Tibial nerve (tissue), 4 donors: ENCODE measurements around the gene LRRC25. TPM values are rescaled to one million over a fixed set of nuclear protein-coding genes. Genes with fewer than 3 reads are reported as not detected.

Source experiments
- DNase-seq, 2 donors: peaks; one replicate each; pipeline ENCODE4 v3.0.0-alpha.2; 2019; ENCODE audit warnings: low spot score in 2 of 2
- H3K27ac ChIP-seq, 4 donors: fragments of 200-600 bp; sonication (generic) in 3 of 4; one replicate each; pipeline ENCODE4 v1.5.1; 2017 to 2019; ENCODE audit warnings: mild to moderate bottlenecking in 1 of 4
- H3K27me3 ChIP-seq, 2 donors: fragments of 200-600 bp; sonication (generic) in 1 of 2; one replicate each; pipeline versions ENCODE4 v1.5.1 to v1.6.0; 2017 to 2019
- H3K36me3 ChIP-seq, 3 donors: fragments of 200-600 bp; sonication (generic); one replicate each; pipeline ENCODE4 v1.5.1; 2018 to 2019
- H3K4me1 ChIP-seq, 4 donors: fragments of 200-600 bp; sonication (generic) in 3 of 4; one replicate each; pipeline ENCODE4 v1.5.1; 2017 to 2019
- H3K4me3 ChIP-seq, 4 donors: fragments of 200-600 bp; sonication (generic) in 3 of 4; one replicate each; pipeline ENCODE4 v1.5.1; 2017 to 2019; ENCODE audit warnings: mild to moderate bottlenecking in 1 of 4, moderate library complexity in 1 of 4
- H3K9me3 ChIP-seq, 4 donors: fragments of 200-600 bp; sonication (generic) in 3 of 4; one replicate each; pipeline ENCODE4 v1.5.1; 2017 to 2019
- EP300 ChIP-seq, 2 donors: sonication (generic); formaldehyde crosslinking; IDR thresholded peaks; one replicate each; pipeline ENCODE4 v1.6.1; 2017; ENCODE audit warnings: antibody characterized with exemption in 2 of 2, mild to moderate bottlenecking in 1 of 2
- POLR2A ChIP-seq, 2 donors: fragments of 450-650 bp; IDR thresholded peaks; one replicate each; pipeline ENCODE4 v1.6.1; 2017; ENCODE audit warnings: antibody characterized with exemption in 2 of 2, mild to moderate bottlenecking in 2 of 2, moderate library complexity in 2 of 2
- WGBS, 2 donors: methylation state at CpG; one replicate each; pipeline ENCODE4 v1.1.5; 2018; 5-methylcytosine and 5-hydroxymethylcytosine counted together
- small RNA-seq: library from RNA; depleted of rRNA; stranded (forward); fragments of <200 nt; gene quantifications from one replicate; pipeline ENCODE3, GENCODE V24; 2016
- total RNA-seq, 4 donors: library from RNA; depleted of rRNA; stranded (reverse); fragments of >200 nt; gene quantifications; one replicate each; pipeline ENCODE4 v1.1.0, GENCODE V29; 2016
- TF ChIP-seq, protein P1 (sequence below), 5 experiments: fragments of 200-600 bp in 3 of 5; fragments of 450-650 bp in 2 of 5; sonication (generic) in 3 of 5; IDR thresholded peaks; one replicate each; pipeline ENCODE4 v1.5.1; 2016 to 2019; ENCODE audit warnings: antibody characterized with exemption in 5 of 5, mild to moderate bottlenecking in 3 of 5, moderate library complexity in 2 of 5

Gene LRRC25
- total RNA-seq, 4 donors from 2014 or later = 9.0 to 13.8 (median 9.8) TPM

DNA sequence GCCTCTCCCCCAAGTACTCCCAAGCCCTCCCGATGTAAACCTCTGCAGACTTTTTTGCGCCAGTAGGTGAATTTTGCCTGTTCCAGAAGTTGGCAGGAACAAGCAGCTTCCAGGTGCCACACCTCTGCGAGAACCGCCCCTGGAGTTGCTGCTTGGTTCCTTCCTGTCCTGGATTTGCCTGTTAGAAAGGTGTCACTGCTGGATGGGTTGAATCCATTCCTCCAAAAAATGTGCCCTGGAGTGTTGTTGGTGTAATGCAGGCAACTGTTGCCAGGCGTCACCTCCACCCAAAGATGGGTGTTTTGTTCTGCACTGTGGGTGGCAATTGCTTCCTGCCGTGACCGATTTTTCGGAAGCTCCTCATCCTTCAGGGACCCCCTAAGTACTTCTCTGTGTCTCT, 51.3 kb downstream of the LRRC25 start:
- Histone ChIP-seq H3K4me3 (no peak overlapping the region), H3K27ac (no peak overlapping the region), H3K4me1 (peaks cover 0 to 29% (median 7%) of the 10 kb centered on the region in 4 donors), H3K9me3 (no peaks in the 10 kb centered on the region), H3K36me3 (peaks cover 0 to 50% (median 0%) of the 10 kb centered on the region in 3 donors), H3K27me3 (no peaks in the 10 kb centered on the region)
- no peak for DNase-seq
- WGBS, 2 donors = 62 to 69% methylated on average over 8 of the region's 8 CpGs
- TF ChIP-seq POLR2A (IDR thresholded peaks at IDR 0.05) (no peak), EP300 (IDR thresholded peaks at IDR 0.05) (no peak)
- TF ChIP-seq, protein P1, sequence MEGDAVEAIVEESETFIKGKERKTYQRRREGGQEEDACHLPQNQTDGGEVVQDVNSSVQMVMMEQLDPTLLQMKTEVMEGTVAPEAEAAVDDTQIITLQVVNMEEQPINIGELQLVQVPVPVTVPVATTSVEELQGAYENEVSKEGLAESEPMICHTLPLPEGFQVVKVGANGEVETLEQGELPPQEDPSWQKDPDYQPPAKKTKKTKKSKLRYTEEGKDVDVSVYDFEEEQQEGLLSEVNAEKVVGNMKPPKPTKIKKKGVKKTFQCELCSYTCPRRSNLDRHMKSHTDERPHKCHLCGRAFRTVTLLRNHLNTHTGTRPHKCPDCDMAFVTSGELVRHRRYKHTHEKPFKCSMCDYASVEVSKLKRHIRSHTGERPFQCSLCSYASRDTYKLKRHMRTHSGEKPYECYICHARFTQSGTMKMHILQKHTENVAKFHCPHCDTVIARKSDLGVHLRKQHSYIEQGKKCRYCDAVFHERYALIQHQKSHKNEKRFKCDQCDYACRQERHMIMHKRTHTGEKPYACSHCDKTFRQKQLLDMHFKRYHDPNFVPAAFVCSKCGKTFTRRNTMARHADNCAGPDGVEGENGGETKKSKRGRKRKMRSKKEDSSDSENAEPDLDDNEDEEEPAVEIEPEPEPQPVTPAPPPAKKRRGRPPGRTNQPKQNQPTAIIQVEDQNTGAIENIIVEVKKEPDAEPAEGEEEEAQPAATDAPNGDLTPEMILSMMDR (IDR thresholded peaks at IDR 0.05) = no peak

DNA sequence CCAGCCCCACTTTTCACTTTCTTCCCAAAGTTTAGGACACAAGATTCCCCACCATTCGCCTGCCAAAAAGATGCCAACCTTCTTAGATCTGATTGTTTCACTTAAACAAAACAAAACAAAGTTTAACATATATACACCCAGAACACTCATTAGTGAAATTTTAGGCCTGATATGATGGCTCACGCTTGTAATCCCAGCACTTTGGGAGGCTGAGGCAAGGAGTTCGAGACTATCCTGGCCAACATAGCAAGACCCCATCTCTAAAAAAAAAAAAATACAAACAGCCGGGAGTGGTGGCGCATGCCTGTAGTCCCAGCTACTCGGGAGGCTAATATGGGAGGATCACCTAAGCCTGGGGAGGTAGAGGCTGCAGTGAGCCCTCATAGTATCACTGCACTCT, 52.1 kb downstream of the LRRC25 start:
- Histone ChIP-seq H3K36me3 (peaks cover 0 to 42% (median 0%) of the 10 kb centered on the region in 3 donors), H3K27ac (no peak overlapping the region), H3K4me1 (peaks cover 0 to 33% (median 7%) of the 10 kb centered on the region in 4 donors), H3K27me3 (no peaks in the 10 kb centered on the region), H3K4me3 (no peak overlapping the region), H3K9me3 (no peaks in the 10 kb centered on the region)
- DNase-seq = no peak
- 92 to 95% methylated on average over 6 of the region's 6 CpGs for WGBS, 2 donors
- TF ChIP-seq, protein P1 (IDR thresholded peaks at IDR 0.05) = no peak
- TF ChIP-seq EP300 (IDR thresholded peaks at IDR 0.05) = no peak
- no peak for TF ChIP-seq POLR2A (IDR thresholded peaks at IDR 0.05)

- H3K9me3 ChIP-seq = no peaks in the 10 kb centered on the region
- H3K27ac ChIP-seq = peak overlapping the region in 3 of 4 donors; percentile 15 to 62 (median 54)
- no peak for DNase-seq
- TF ChIP-seq, protein P1 (IDR thresholded peaks at IDR 0.05) = no peak
- TF ChIP-seq EP300 (IDR thresholded peaks at IDR 0.05) = no peak
- no peak for TF ChIP-seq POLR2A (IDR thresholded peaks at IDR 0.05)
- H3K27me3 ChIP-seq = no peaks in the 10 kb centered on the region
- peaks cover 0 to 39% (median 0%) of the 10 kb centered on the region in 3 donors for H3K36me3 ChIP-seq
- peaks cover 0 to 33% (median 11%) of the 10 kb centered on the region in 4 donors for H3K4me1 ChIP-seq
- H3K4me3 ChIP-seq = no peak overlapping the region
- WGBS, 2 donors = 50 to 52% methylated on average over 13 of the region's 13 CpGs
Measured at GRCh38 chr19:18344582-18344950, 52.9 kb downstream of the LRRC25 start.

- H3K9me3 ChIP-seq = no peaks in the 10 kb centered on the region
- H3K36me3 ChIP-seq = peaks cover 0 to 29% (median 0%) of the 10 kb centered on the region in 3 donors
- TF ChIP-seq POLR2A (IDR thresholded peaks at IDR 0.05) (no peak), EP300 (IDR thresholded peaks at IDR 0.05) (no peak)
- TF ChIP-seq, protein P1 (IDR thresholded peaks at IDR 0.05) = no peak
- H3K4me1 ChIP-seq = peaks cover 0 to 34% (median 12%) of the 10 kb centered on the region in 4 donors
- H3K27me3 ChIP-seq = no peaks in the 10 kb centered on the region
- no peak overlapping the region for H3K4me3 ChIP-seq
- WGBS, 2 donors = 77 to 85% methylated on average over 8 of the region's 8 CpGs
- H3K27ac ChIP-seq = peak overlapping the region in 3 of 4 donors; percentile 26 to 91 (median 86)
- no peak for DNase-seq
Measured at GRCh38 chr19:18342090-18342632, 55.3 kb downstream of the LRRC25 start.

Small RNA genes lying within 50 kb of the gene (small RNA-seq; reads per million reads assigned to genes)
- gene MIR3189 = not detected

Other genes starting within 250 kb of the LRRC25 start
- gene PIK3R2, start 244.5 kb downstream of the LRRC25 start, total RNA-seq = 10 to 100 TPM; 12.2 to 38.1 (median 15.7) TPM
- gene IFI30, start 223.8 kb downstream of the LRRC25 start, total RNA-seq = 100 to 1,000 TPM in 1 of 4 donors, 10 to 100 TPM in 3; 19.0 to 101 (median 29.4) TPM
- 10 to 100 TPM; 11.1 to 19.0 (median 15.5) TPM for gene MPV17L2, start 204.4 kb downstream of the LRRC25 start, total RNA-seq
- 1 to 10 TPM in 3 of 4 donors, not detected in 1; 1.5 to 5.1 (median 3.9) TPM for gene RAB3A, start 193.6 kb downstream of the LRRC25 start, total RNA-seq
- under 1 TPM in 3 of 4 donors, not detected in 1; under 0.01 to 0.60 (median 0.59) TPM for gene PDE4C, start 171.2 kb downstream of the LRRC25 start, total RNA-seq
- gene IQCN, start 123.2 kb downstream of the LRRC25 start, total RNA-seq = 10 to 100 TPM in 2 of 4 donors, 1 to 10 TPM in 2; 2.3 to 11.4 (median 8.2) TPM
- 100 to 1,000 TPM; 309 to 553 (median 486) TPM for gene JUND, start 116.0 kb downstream of the LRRC25 start, total RNA-seq
- 100 to 1,000 TPM in 3 of 4 donors, 10 to 100 TPM in 1; 70.4 to 167 (median 156) TPM for gene LSM4, start 74.5 kb downstream of the LRRC25 start, total RNA-seq
- gene PGPEP1, start 57.0 kb downstream of the LRRC25 start, total RNA-seq = 10 to 100 TPM; 15.9 to 27.9 (median 20.1) TPM
- gene GDF15, start 11.5 kb downstream of the LRRC25 start, total RNA-seq = 10 to 100 TPM in 2 of 4 donors, 1 to 10 TPM in 2; 4.2 to 31.0 (median 13.2) TPM
- 100 to 1,000 TPM in 1 of 4 donors, 10 to 100 TPM in 3; 67.4 to 172 (median 84.2) TPM for gene SSBP4, start 21.8 kb upstream of the LRRC25 start, total RNA-seq
- 10 to 100 TPM; 43.5 to 82.2 (median 52.4) TPM for gene ISYNA1, start 40.5 kb upstream of the LRRC25 start, total RNA-seq
- gene ELL, start 124.4 kb upstream of the LRRC25 start, total RNA-seq = 10 to 100 TPM; 13.8 to 45.9 (median 26.0) TPM
- 100 to 1,000 TPM; 391 to 451 (median 434) TPM for gene FKBP8, start 146.0 kb upstream of the LRRC25 start, total RNA-seq
- 100 to 1,000 TPM; 122 to 298 (median 167) TPM for gene KXD1, start 160.2 kb upstream of the LRRC25 start, total RNA-seq
- gene UBA52, start 174.2 kb upstream of the LRRC25 start, total RNA-seq = 100 to 1,000 TPM; 504 to 826 (median 521) TPM
- gene REX1BD, start 191.2 kb upstream of the LRRC25 start, total RNA-seq = 100 to 1,000 TPM; 186 to 226 (median 210) TPM
- 100 to 1,000 TPM in 1 of 4 donors, 10 to 100 TPM in 3; 27.4 to 115 (median 43.6) TPM for gene CRLF1, start 209.2 kb upstream of the LRRC25 start, total RNA-seq
- 10 to 100 TPM in 1 of 4 donors, 1 to 10 TPM in 2, not detected in 1; 3.1 to 12.6 (median 4.2) TPM for gene TMEM59L, start 215.2 kb upstream of the LRRC25 start, total RNA-seq
- 10 to 100 TPM; 12.9 to 38.4 (median 15.1) TPM for gene KLHL26, start 239.4 kb upstream of the LRRC25 start, total RNA-seq